22Rv1 (cell line): ENCODE data around the gene CHST8.

Experiments used
- H3K27ac ChIP-seq: fragments of 450-650 bp; 2 replicates; pipeline ENCODE4 v1.5.1; 2017
- CTCF ChIP-seq: fragments of 450-650 bp; IDR thresholded peaks from 2 replicates; pipeline ENCODE4 v1.5.1; 2017; ENCODE audit warnings: mild to moderate bottlenecking
- ZFX ChIP-seq: fragments of 450-650 bp; IDR thresholded peaks from 2 replicates; pipeline ENCODE4 v1.6.1; 2017; ENCODE audit warnings: antibody characterized with exemption, borderline replicate concordance

The CHST8 gene

GRCh38 chr19:33681081-33681680, 59.4 kb downstream of the CHST8 start:
- no peak overlapping the region for H3K27ac ChIP-seq
- no peak for TF ChIP-seq CTCF
- TF ChIP-seq ZFX: no peak

GRCh38 chr19:33683881-33684537, 62.3 kb downstream of the CHST8 start:
- H3K27ac ChIP-seq: no peak overlapping the region
- TF ChIP-seq ZFX: no peak
- TF ChIP-seq CTCF: no peak

- no peak overlapping the region for H3K27ac ChIP-seq
- TF ChIP-seq ZFX: no peak
- TF ChIP-seq CTCF: no peak
Observed at GRCh38 chr19:33684538-33685232, 62.9 kb downstream of the CHST8 start.

- no peak overlapping the region for H3K27ac ChIP-seq
- TF ChIP-seq ZFX (no peak), CTCF (no peak)
Observed at GRCh38 chr19:33685541-33685940, 63.8 kb downstream of the CHST8 start.

GRCh38 chr19:33686262-33686661, 64.5 kb downstream of the CHST8 start:
- TF ChIP-seq ZFX (no peak), CTCF (no peak)
- no peak overlapping the region for H3K27ac ChIP-seq

- no peak overlapping the region for H3K27ac ChIP-seq
- TF ChIP-seq ZFX (no peak), CTCF (no peak)
Observed at GRCh38 chr19:33686687-33687480, 65.1 kb downstream of the CHST8 start.
